ENCODE results near the gene GPLD1.

DNA sequence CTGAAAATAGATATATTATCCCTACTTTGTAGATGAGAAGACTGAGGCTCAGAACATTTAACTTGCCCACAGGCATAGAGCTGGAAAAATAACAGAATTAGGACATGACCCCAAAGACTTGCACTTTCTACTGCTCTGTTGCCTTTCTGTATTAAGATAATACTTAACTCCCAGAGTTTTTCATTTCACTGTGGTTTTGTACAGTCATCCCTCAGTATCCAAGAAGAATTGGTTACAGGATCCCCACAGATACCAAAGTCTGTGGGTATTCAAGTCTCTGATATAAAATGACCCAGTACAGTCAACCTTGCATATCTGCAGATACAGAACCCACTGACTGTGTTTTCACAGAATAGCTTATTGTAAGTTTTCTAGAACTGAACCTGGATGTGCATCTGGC lies 69.9 kb downstream of the GPLD1 start:
- TF ChIP-seq, protein P1, sequence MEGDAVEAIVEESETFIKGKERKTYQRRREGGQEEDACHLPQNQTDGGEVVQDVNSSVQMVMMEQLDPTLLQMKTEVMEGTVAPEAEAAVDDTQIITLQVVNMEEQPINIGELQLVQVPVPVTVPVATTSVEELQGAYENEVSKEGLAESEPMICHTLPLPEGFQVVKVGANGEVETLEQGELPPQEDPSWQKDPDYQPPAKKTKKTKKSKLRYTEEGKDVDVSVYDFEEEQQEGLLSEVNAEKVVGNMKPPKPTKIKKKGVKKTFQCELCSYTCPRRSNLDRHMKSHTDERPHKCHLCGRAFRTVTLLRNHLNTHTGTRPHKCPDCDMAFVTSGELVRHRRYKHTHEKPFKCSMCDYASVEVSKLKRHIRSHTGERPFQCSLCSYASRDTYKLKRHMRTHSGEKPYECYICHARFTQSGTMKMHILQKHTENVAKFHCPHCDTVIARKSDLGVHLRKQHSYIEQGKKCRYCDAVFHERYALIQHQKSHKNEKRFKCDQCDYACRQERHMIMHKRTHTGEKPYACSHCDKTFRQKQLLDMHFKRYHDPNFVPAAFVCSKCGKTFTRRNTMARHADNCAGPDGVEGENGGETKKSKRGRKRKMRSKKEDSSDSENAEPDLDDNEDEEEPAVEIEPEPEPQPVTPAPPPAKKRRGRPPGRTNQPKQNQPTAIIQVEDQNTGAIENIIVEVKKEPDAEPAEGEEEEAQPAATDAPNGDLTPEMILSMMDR (conservative IDR thresholded peaks at IDR 0.05 in 1 of 2, IDR thresholded peaks at IDR 0.05 in 1 of 2; ENCODE audit: low read depth in 1 of 2, low read length in 2 of 2) = no peak
- no peak for TF ChIP-seq EZH2 (IDR thresholded peaks at IDR 0.05; ENCODE audit: low read length, missing control alignments)
